ENCODE results near the gene WHRN.

DNA sequence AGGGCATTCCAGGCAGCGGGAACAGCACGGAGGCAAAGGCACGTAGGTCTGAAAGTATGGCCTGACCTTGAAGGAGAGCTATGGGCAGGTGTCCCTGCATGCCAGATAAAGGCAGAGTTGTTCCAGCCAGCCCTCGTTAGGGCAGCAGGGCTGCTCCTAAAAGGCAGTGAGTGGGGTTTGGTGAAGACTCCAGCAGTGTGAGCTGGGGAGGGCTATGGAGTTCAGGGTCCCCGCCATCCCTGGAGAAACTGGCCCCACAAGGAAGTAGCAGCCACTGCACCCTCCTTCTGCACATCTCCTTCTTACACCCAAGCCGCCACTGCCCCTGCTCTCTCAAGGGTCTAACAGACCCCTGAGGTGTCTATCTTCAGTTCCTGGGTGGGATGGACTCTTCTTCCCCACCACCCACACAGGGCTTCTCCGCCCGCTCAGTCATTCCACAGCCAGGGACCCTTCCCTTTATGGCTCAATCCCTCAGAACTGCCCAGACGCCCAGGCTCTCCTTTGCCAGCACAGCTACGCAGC, 118.8 kb downstream of the WHRN start:
- TF ChIP-seq ELF4 (IDR thresholded peaks at IDR 0.05) (no peak), SP1 (IDR thresholded peaks at IDR 0.05) (no peak)

Data from HEK293T (cell line).